GM13977 (cell line): Measurements from ENCODE around the gene PLSCR3.
A peak's percentile ranks its signal among the peaks of the same experiment; 100 is the strongest.

Source experiments
- DNase-seq: peaks from one replicate; pipeline ENCODE4 v3.0.0; 2012; ENCODE audit warnings: low spot score
- in situ Hi-C: fragments of 300-500 bp; cut with MboI; formaldehyde crosslinking; loops from one replicate; pipeline ENCODE4 v1.12.0; 2022; ENCODE audit warnings: low sequenced_read_pairs, low pct_unique_long_range_greater_than_20kb, mixed read lengths, inconsistent platforms; ENCODE audit not compliant: unreplicated experiment
- TF ChIP-seq, protein P1 (sequence below): IDR thresholded peaks from 2 replicates; pipeline ENCODE4 v1.5.1; 2012; ENCODE audit warnings: mild to moderate bottlenecking, control low read depth; ENCODE audit not compliant: insufficient read depth; ENCODE audit errors: extremely low read depth, missing control alignments

PLSCR3 gene

DNA sequence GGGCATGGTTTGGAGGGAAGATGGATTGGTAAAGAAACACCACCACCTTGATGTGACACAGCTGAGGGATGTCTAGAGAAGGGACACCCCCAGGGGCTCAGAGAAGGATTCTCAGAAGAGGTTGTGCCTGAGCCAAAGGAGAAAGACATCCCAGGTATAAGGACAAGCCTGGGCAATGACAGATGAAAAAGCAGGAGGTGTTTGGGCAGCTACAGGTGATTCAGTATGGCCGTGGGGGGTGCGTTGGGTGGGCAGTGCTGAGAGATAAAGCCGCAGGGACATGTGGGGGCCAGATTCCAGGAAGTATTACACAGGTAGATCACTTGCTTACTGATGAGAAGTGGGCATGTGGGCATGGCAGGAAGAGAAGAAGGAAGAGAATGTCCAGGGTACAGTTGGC, 32.4 kb downstream of the PLSCR3 start:
- in situ Hi-C loops, result loop anchor here (25.0 kb wide), 1 partner anchor 200 kb away; the partner anchor contains the start of genes SENP3 and TNFSF13
- TF ChIP-seq, protein P1, sequence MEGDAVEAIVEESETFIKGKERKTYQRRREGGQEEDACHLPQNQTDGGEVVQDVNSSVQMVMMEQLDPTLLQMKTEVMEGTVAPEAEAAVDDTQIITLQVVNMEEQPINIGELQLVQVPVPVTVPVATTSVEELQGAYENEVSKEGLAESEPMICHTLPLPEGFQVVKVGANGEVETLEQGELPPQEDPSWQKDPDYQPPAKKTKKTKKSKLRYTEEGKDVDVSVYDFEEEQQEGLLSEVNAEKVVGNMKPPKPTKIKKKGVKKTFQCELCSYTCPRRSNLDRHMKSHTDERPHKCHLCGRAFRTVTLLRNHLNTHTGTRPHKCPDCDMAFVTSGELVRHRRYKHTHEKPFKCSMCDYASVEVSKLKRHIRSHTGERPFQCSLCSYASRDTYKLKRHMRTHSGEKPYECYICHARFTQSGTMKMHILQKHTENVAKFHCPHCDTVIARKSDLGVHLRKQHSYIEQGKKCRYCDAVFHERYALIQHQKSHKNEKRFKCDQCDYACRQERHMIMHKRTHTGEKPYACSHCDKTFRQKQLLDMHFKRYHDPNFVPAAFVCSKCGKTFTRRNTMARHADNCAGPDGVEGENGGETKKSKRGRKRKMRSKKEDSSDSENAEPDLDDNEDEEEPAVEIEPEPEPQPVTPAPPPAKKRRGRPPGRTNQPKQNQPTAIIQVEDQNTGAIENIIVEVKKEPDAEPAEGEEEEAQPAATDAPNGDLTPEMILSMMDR, result no peak
- no peak for DNase-seq

DNA sequence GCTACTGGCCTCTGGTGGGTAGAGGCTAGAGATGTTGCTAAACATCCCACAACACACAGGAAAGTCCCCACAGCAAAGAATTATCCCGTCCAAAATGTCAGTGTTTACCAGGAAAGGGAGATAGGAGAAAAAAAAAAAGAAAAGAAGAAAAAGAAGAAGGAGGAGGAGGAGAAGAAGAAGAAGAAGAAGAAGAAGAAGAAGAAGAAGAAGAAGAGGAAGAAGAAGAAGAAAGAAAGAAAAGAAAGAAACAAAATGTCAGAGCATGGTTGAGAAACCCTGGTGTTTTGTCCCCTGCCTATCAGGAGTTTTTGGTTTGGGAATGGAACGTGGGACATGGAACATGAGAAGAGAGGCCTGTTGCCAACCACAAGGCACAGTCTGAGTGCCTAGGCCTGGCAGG, 36.9 kb downstream of the PLSCR3 start:
- no peak for DNase-seq
- in situ Hi-C loops, result loop anchor here (25.0 kb wide), 1 partner anchor 205 kb away; the partner anchor contains the start of genes SENP3 and TNFSF13
- TF ChIP-seq, protein P1, result no peak

DNA sequence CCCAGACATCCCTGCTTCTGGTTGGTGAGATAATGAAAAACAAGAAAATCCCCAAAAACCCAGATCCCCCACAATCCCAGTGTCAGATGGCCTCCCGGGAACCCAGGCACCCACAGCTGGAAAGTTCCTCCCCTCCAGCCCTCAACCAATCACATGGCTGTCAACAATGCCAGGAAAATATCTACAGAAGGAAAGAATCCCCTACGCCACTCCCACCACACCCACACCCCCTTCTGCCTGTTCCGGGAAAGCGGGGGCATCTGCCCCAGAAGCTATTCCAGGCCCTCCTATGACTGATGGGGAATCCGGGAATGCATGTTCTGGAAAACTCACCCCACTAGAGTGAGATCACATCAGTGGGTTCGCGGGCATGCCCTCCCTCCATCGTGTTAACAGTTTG, 37.6 kb downstream of the PLSCR3 start:
- in situ Hi-C loops, result loop anchor here (25.0 kb wide), 1 partner anchor 206 kb away; the partner anchor contains the start of genes SENP3 and TNFSF13
- DNase-seq, result peak; percentile 5
- TF ChIP-seq, protein P1, result no peak

DNA sequence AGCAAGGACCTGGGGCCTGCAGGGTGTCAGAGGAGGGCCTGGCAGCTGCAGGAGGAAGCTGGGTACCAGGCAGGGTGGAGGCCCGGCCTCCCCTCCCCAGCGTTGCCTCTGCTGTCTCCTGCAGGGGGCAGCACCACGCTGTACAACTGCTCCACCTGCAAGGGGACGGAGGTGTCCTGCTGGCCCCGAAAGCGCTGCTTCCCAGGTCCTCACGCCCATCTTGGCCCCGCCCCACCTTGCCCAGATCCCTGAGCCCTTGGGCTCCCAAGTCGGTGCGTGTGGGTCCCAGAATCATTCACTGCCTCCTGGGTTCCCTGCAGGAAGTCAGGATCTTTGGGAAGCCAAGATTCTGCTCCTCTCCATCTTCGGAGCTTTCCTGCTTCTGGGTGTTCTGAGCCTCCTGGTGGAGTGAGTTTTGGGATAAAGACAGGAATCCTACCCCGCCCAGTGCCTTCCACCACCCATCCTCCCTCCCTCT, 38.2 kb downstream of the PLSCR3 start:
- in situ Hi-C loops, result loop anchor here (25.0 kb wide), 1 partner anchor 206 kb away; the partner anchor contains the start of genes SENP3 and TNFSF13
- DNase-seq, result peak; percentile 86
- TF ChIP-seq, protein P1, result peak; percentile 97

GRCh38 chr17:7355573-7355972, 38.8 kb downstream of the PLSCR3 start:
- in situ Hi-C loops, result loop anchor here (25.0 kb wide), 1 partner anchor 207 kb away; the partner anchor contains the start of genes SENP3 and TNFSF13
- DNase-seq, result no peak
- TF ChIP-seq, protein P1, result no peak

- TF ChIP-seq, protein P1, result no peak
- DNase-seq, result no peak
- in situ Hi-C loops, result loop anchor here (25.0 kb wide), 1 partner anchor 207 kb away; the partner anchor contains the start of genes SENP3 and TNFSF13
Observed at GRCh38 chr17:7355053-7355452, 39.3 kb downstream of the PLSCR3 start, which contains the start of gene TMEM95. Gene TMEM95, plus strand, starts transcription at chr17:7355156. Its CDS starts 49 bp downstream, at chr17:7355205.
